Right atrium auricular region (tissue), 2 donors: ENCODE results near the gene RDH8. TPM values are rescaled to one million over a fixed set of nuclear protein-coding genes. Genes with fewer than 3 reads are reported as not detected.
A peak's percentile ranks its signal among the peaks of the same experiment; 100 is the strongest.

ENCODE experiments used
- DNase-seq: peaks from one replicate; pipeline ENCODE4 v3.0.0-alpha.2; 2019; ENCODE audit warnings: low spot score
- H3K27ac ChIP-seq, 2 donors: fragments of 200-600 bp; sonication (generic); 1 replicate in 1 of 2; 2 replicates in 1 of 2; pipeline ENCODE4 v1.5.1; 2016 to 2019
- H3K27me3 ChIP-seq, 2 donors: fragments of 200-600 bp; sonication (generic); one replicate each; pipeline versions ENCODE4 v1.5.1 to v1.6.0; 2017 to 2019
- H3K36me3 ChIP-seq: fragments of 200-600 bp; sonication (generic); one replicate; pipeline ENCODE4 v1.5.1; 2016
- H3K4me1 ChIP-seq, 2 donors: fragments of 200-600 bp; sonication (generic); one replicate each; pipeline versions ENCODE4 v1.5.1 to v1.6.0; 2017 to 2019
- H3K4me3 ChIP-seq, 2 donors: fragments of 200-600 bp; sonication (generic); 1 replicate in 1 of 2; 2 replicates in 1 of 2; pipeline ENCODE4 v1.5.1; 2017 to 2019; ENCODE audit warnings: mild to moderate bottlenecking in 1 of 2, moderate library complexity in 1 of 2
- H3K9me3 ChIP-seq, 2 donors: fragments of 200-600 bp; sonication (generic); one replicate each; pipeline ENCODE4 v1.5.1; 2019
- CTCF ChIP-seq, 2 donors: fragments of 200-600 bp; sonication (generic); IDR thresholded peaks; one replicate each; pipeline ENCODE4 v1.5.1; 2019; ENCODE audit warnings: antibody characterized with exemption in 2 of 2
- total RNA-seq, 2 donors: library from RNA; depleted of rRNA; stranded (reverse); fragments of >200 nt; gene quantifications; one replicate each; pipeline ENCODE4 v1.1.0, GENCODE V29; 2016

RDH8 gene
- total RNA-seq, 2 donors from 2014 or later: not detected

- Histone ChIP-seq H3K4me3 (no peak overlapping the region), H3K36me3 (peaks cover 14% of the 10 kb centered on the region), H3K4me1 (peaks cover 0 to 11% of the 10 kb centered on the region in 2 donors), H3K9me3 (no peaks in the 10 kb centered on the region), H3K27ac (no peak overlapping the region), H3K27me3 (no peaks in the 10 kb centered on the region)
- peak; percentile 28 to 65 for TF ChIP-seq CTCF (IDR thresholded peaks at IDR 0.05)
- peak; percentile 59 for DNase-seq
Observed at GRCh38 chr19:10000171-10000826, 13.0 kb upstream of the RDH8 start.

- Histone ChIP-seq H3K4me3 (no peak overlapping the region), H3K27me3 (no peaks in the 10 kb centered on the region), H3K4me1 (peaks cover 0 to 20% of the 10 kb centered on the region in 2 donors), H3K27ac (peak overlapping the region; percentile 35 to 56), H3K9me3 (no peaks in the 10 kb centered on the region), H3K36me3 (peaks cover 16% of the 10 kb centered on the region)
- DNase-seq: no peak
- TF ChIP-seq CTCF (IDR thresholded peaks at IDR 0.05): peak in 1 of 2 donors; percentile 50
Observed at GRCh38 chr19:10001899-10002298, 11.4 kb upstream of the RDH8 start.

DNA sequence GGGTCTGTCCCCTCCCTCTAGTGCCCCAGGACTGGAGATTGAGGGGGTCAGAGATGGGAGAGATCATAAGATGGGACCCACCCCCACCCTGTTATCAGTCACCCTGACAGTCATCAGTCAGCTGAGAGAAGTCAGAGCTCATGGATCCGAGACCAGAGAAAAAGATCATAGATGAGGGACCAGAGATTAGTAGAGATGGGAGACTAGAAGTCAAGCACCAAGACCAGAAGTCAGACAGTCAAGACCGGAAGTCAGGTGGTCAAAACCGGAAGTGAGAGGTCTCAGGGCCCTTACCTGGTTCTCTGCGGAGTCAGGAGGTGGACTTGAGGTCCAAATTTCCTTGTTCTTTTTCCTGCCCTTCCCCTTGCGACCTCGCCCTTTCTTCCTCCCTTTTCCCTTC, 10.0 kb upstream of the RDH8 start:
- no peak for TF ChIP-seq CTCF (IDR thresholded peaks at IDR 0.05)
- peaks cover 6% of the 10 kb centered on the region for H3K36me3 ChIP-seq
- no peak overlapping the region for H3K4me3 ChIP-seq
- peaks cover 0 to 22% of the 10 kb centered on the region in 2 donors for H3K4me1 ChIP-seq
- H3K27me3 ChIP-seq: no peaks in the 10 kb centered on the region
- no peaks in the 10 kb centered on the region for H3K9me3 ChIP-seq
- DNase-seq: no peak
- peak overlapping the region in 1 of 2 donors; percentile 7 for H3K27ac ChIP-seq

- TF ChIP-seq CTCF (IDR thresholded peaks at IDR 0.05): no peak
- H3K36me3 ChIP-seq: peaks cover 5% of the 10 kb centered on the region
- H3K9me3 ChIP-seq: no peaks in the 10 kb centered on the region
- no peaks in the 10 kb centered on the region for H3K27me3 ChIP-seq
- H3K4me1 ChIP-seq: peaks cover 0 to 35% of the 10 kb centered on the region in 2 donors
- H3K27ac ChIP-seq: peak overlapping the region; percentile 10 to 79
- no peak for DNase-seq
- H3K4me3 ChIP-seq: no peak overlapping the region
Observed at GRCh38 chr19:10004617-10005016, 8.7 kb upstream of the RDH8 start.

DNA sequence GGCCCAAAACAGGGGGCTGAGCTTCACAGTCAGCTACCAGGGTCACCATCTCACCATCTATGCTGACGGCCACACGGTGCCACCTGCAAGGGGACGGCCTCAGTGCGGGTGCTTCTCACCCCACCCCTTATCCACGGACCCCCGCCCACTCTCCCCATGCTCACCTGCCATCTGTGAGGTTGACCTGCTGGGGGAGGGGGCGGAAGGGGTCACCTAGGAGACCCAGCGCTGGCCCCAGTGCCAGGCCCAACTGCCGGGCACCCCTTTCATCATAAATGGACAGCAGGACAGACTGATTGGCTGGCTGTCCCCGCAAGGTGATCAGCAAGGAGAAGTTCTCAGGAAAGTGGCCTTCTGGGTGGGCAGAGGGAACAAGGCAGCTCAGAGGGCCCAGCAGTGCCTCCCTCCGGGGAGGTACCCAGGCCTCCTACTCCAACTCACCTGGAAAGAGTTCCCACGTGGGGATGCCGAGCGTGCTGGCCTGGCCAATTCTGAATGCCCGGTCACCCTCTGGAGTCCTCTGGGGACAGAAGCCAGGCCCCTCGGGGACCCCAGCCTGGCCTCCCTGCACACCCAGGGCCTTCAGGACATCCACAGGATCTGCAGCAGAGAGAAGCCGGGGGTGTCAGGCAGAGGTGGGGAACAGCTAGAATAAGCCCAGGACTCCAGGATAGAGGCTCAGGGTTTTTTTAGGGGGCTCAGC, 7.5 kb upstream of the RDH8 start:
- TF ChIP-seq CTCF (IDR thresholded peaks at IDR 0.05): no peak
- no peaks in the 10 kb centered on the region for H3K9me3 ChIP-seq
- H3K4me3 ChIP-seq: peak overlapping the region in 1 of 2 donors; percentile 1
- peaks cover 5% of the 10 kb centered on the region for H3K36me3 ChIP-seq
- DNase-seq: no peak
- H3K4me1 ChIP-seq: peaks cover 0 to 43% of the 10 kb centered on the region in 2 donors
- H3K27me3 ChIP-seq: no peaks in the 10 kb centered on the region
- peak overlapping the region; percentile 79 for H3K27ac ChIP-seq
